DND-41 (cell line): ENCODE data around the gene B3GAT2.

Experiments
- ATAC-seq: fragments of 200-7000 bp; cut with Tn5 transposase; 3 replicates; pipeline ENCODE4 v1.9.1; 2021; ENCODE audit warnings: low read depth; ENCODE audit not compliant: insufficient read depth
- DNase-seq: peaks from one replicate; pipeline ENCODE4 v3.0.0-alpha.2; 2020
- H2AFZ ChIP-seq: 2 replicates; pipeline ENCODE4 v1.6.0; 2012; ENCODE audit warnings: low read depth, low read length
- H3K27ac ChIP-seq: 2 replicates; pipeline ENCODE4 v1.5.1; 2012; ENCODE audit warnings: low read length, inconsistent platforms
- H3K27me3 ChIP-seq: fragments of 200-600 bp; sonication (generic); 2 replicates; pipeline ENCODE4 v1.6.0; 2012; ENCODE audit warnings: low read length, mild to moderate bottlenecking, inconsistent platforms; ENCODE audit not compliant: insufficient read depth, poor library complexity
- H3K36me3 ChIP-seq: 2 replicates; pipeline ENCODE4 v1.5.1; 2012; ENCODE audit warnings: low read length, inconsistent platforms; ENCODE audit not compliant: insufficient read depth
- H3K4me1 ChIP-seq: 2 replicates; pipeline ENCODE4 v1.5.1; 2012; ENCODE audit warnings: mild to moderate bottlenecking, low read length; ENCODE audit not compliant: insufficient read depth
- H3K4me2 ChIP-seq: 2 replicates; pipeline ENCODE4 v1.6.0; 2012; ENCODE audit warnings: mild to moderate bottlenecking, moderate library complexity, low read length, inconsistent platforms; ENCODE audit not compliant: insufficient read depth
- H3K4me3 ChIP-seq, 2 experiments: fragments of 200-600 bp in 1 of 2; shearing (Covaris generic) in 1 of 2; 2 replicates each; pipeline ENCODE4 v1.5.1; 2012 to 2016; ENCODE audit warnings: inconsistent platforms in 2 of 2, low read length in 2 of 2, mild to moderate bottlenecking in 2 of 2, low read depth in 1 of 2, moderate library complexity in 1 of 2
- H3K79me2 ChIP-seq: 2 replicates; pipeline ENCODE4 v1.6.0; 2012; ENCODE audit warnings: low read length, inconsistent platforms; ENCODE audit not compliant: insufficient read depth
- H3K9ac ChIP-seq: 2 replicates; pipeline ENCODE4 v1.6.0; 2012; ENCODE audit warnings: low read depth, mild to moderate bottlenecking, inconsistent platforms, low read length, moderate library complexity
- H3K9me3 ChIP-seq: 2 replicates; pipeline ENCODE4 v1.5.1; 2012; ENCODE audit warnings: low read length, moderate library complexity, mild to moderate bottlenecking, inconsistent platforms; ENCODE audit not compliant: insufficient read depth, severe bottlenecking
- H4K20me1 ChIP-seq: 2 replicates; pipeline ENCODE4 v1.6.0; 2012; ENCODE audit warnings: low read length; ENCODE audit not compliant: insufficient read depth
- EZH2 ChIP-seq: IDR thresholded peaks from 3 replicates; pipeline ENCODE4 v1.6.1; 2012; ENCODE audit warnings: borderline replicate concordance, low read depth, mild to moderate bottlenecking, moderate library complexity, low read length, inconsistent platforms; ENCODE audit not compliant: severe bottlenecking
- TF ChIP-seq, protein P1 (sequence below): IDR thresholded peaks from 2 replicates; pipeline ENCODE4 v1.5.1; 2012; ENCODE audit warnings: borderline replicate concordance, low read length, moderate library complexity, mild to moderate bottlenecking; ENCODE audit not compliant: poor library complexity, severe bottlenecking; ENCODE audit errors: extremely low read depth

B3GAT2 gene, protein sequence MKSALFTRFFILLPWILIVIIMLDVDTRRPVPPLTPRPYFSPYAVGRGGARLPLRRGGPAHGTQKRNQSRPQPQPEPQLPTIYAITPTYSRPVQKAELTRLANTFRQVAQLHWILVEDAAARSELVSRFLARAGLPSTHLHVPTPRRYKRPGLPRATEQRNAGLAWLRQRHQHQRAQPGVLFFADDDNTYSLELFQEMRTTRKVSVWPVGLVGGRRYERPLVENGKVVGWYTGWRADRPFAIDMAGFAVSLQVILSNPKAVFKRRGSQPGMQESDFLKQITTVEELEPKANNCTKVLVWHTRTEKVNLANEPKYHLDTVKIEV

DNA sequence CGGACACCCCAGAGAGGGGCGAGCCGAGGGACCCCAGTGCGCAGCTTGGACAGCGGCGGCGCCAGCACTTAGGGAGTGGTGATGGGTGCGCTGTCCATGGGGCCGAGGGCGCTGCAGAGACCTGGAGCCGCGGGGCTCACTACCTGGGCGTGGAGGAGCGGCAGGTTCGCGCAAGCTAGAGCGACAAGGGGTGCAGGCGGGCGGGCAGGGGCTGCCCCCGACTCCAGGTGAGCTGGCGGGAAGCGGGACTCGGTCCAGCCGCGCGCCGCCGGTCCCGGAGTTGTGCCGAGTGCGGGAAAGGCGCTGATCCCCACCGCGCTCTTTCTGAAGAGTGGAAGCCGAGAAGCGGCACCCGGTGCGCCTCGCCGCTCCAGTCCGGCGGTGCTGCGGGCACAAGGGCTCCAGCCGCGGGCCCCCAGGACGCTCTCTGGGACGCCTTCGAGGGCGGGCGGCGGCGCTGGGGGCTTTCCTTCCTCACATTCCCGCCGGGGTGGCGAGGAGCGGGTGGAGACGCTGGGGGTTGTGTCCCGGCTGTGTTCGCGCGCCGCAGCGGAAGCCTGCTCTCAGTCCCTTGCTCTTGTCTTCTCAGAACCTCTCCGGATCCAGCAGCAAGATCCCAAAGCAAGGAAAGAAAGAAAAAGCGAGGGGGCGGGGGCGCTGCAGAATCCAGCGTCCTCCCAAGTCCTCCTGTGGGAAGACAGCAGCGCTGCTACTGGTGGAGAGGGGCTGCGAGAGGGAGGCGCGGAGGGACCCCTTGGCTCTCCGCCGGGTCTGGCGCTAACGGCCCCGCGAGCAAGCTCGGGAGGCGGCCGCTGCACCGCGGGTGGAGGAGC is at the start of gene B3GAT2:
Gene B3GAT2 (minus strand): TSS at position 610 of the 833 bp plus-strand sequence. CDS start 631 bp downstream, outside the sequence.
- Histone ChIP-seq H3K27me3 (no peaks in the 10 kb centered on the region), H3K79me2 (no peaks in the 10 kb centered on the region), H3K4me3 (no peak within 1 kb of the TSS), H3K27ac (no peak within 1 kb of the TSS), H3K4me1 (no peaks in the 10 kb centered on the region), H3K36me3 (no peaks in the 10 kb centered on the region), H4K20me1 (no peaks in the 10 kb centered on the region), H2AFZ (no peak within 1 kb of the TSS), H3K9me3 (no peaks in the 10 kb centered on the region), H3K9ac (no peak within 1 kb of the TSS), H3K4me2 (no peak within 1 kb of the TSS)
- TF ChIP-seq EZH2, result no peak
- ATAC-seq, result no peak
- DNase-seq, result no peak

DNA sequence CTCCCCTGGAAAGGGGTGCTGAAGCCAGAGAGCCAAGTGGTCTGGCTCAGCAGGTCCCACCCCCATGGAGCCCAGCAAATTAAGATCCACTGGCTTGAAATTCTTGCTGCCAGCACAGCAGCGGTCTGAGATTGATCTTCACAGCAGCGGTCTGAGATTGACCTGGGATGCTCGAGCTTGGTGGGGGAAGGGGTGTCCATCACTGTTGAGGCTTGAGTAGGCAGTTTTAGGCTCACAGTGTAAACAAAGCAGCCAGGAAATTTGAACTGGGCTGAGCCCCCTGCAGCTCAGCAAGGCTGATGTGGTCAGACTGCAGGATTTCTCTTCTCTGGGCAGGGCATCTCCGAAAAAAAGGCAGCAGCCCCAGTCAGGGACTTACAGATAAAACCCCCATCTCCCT is 41.3 kb upstream of the B3GAT2 start:
- TF ChIP-seq, protein P1, sequence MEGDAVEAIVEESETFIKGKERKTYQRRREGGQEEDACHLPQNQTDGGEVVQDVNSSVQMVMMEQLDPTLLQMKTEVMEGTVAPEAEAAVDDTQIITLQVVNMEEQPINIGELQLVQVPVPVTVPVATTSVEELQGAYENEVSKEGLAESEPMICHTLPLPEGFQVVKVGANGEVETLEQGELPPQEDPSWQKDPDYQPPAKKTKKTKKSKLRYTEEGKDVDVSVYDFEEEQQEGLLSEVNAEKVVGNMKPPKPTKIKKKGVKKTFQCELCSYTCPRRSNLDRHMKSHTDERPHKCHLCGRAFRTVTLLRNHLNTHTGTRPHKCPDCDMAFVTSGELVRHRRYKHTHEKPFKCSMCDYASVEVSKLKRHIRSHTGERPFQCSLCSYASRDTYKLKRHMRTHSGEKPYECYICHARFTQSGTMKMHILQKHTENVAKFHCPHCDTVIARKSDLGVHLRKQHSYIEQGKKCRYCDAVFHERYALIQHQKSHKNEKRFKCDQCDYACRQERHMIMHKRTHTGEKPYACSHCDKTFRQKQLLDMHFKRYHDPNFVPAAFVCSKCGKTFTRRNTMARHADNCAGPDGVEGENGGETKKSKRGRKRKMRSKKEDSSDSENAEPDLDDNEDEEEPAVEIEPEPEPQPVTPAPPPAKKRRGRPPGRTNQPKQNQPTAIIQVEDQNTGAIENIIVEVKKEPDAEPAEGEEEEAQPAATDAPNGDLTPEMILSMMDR, result no peak
- no peak for TF ChIP-seq EZH2
- H3K27ac ChIP-seq, result no peak overlapping the region
- H3K27me3 ChIP-seq, result no peaks in the 10 kb centered on the region
- no peaks in the 10 kb centered on the region for H4K20me1 ChIP-seq
- H3K9ac ChIP-seq, result no peak overlapping the region
- no peak for DNase-seq
- H3K4me1 ChIP-seq, result no peaks in the 10 kb centered on the region
- no peak overlapping the region for H3K4me2 ChIP-seq
- H3K36me3 ChIP-seq, result no peaks in the 10 kb centered on the region
- H3K4me3 ChIP-seq, result no peak overlapping the region
- no peak overlapping the region for H2AFZ ChIP-seq
- no peak for ATAC-seq
- no peaks in the 10 kb centered on the region for H3K79me2 ChIP-seq
- H3K9me3 ChIP-seq, result no peaks in the 10 kb centered on the region

DNA sequence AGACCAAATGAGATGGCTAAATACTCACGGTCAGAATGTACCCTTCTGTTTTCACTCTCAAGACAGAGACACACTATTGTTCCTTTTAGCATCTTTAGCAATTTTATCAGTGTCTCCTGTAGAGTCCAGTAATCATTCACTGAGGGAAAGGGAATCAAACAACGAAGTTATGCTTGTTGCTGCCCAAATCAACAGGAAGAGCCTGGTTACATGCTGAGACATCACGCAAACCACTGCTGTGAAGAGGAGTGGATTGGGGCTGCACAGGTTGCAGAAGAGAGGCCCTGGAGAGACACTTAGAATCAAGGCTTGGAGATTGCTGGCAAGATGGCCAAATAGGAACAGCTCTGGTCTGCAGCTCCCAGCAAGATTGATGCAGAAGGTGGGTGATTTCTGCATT is 40.5 kb upstream of the B3GAT2 start:
- Histone ChIP-seq H3K4me3 (no peak overlapping the region), H3K9me3 (no peaks in the 10 kb centered on the region), H3K4me2 (no peak overlapping the region), H3K27me3 (no peaks in the 10 kb centered on the region), H4K20me1 (no peaks in the 10 kb centered on the region), H3K9ac (no peak overlapping the region), H3K36me3 (no peaks in the 10 kb centered on the region), H3K27ac (no peak overlapping the region), H2AFZ (no peak overlapping the region), H3K79me2 (no peaks in the 10 kb centered on the region), H3K4me1 (no peaks in the 10 kb centered on the region)
- DNase-seq (no peak), ATAC-seq (no peak)
- no peak for TF ChIP-seq EZH2
- TF ChIP-seq, protein P1, result no peak

DNA sequence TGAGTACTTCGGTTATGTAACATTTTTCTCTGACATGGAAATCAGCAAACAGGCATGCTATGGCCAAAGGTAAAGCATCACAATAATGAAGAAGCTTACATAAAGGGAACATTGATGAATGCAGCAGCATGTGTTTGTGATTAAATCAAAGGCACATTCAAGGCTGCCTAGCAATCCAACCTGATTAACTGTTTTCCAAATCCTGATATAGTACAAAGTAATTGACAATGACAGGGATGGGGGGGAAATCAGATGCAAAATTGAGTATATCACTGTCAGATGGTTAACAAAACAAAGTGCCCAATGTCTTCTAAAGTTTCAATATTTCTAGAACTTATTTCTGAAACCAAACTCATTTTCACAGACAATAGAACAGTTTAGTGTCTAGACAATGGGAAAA is 39.2 kb upstream of the B3GAT2 start:
- H3K27me3 ChIP-seq, result no peaks in the 10 kb centered on the region

More for the DNA sequence above, 39.2 kb upstream of the B3GAT2 start:
- H3K4me2 ChIP-seq, result no peak overlapping the region
- TF ChIP-seq EZH2, result no peak
- TF ChIP-seq, protein P1, result no peak
- no peaks in the 10 kb centered on the region for H3K36me3 ChIP-seq
- H4K20me1 ChIP-seq, result no peaks in the 10 kb centered on the region
- no peak overlapping the region for H2AFZ ChIP-seq
- DNase-seq (no peak), ATAC-seq (no peak)
- no peak overlapping the region for H3K27ac ChIP-seq
- no peaks in the 10 kb centered on the region for H3K9me3 ChIP-seq
- no peak overlapping the region for H3K9ac ChIP-seq
- H3K79me2 ChIP-seq, result no peaks in the 10 kb centered on the region
- H3K4me1 ChIP-seq, result no peaks in the 10 kb centered on the region
- no peak overlapping the region for H3K4me3 ChIP-seq
